Activated T-helper 17 cell treated with anti-CD3 and anti-CD28 coated beads, Interleukin-2, amount 50 U/mL, for 72 hours (primary cell): ENCODE results near the gene PROSER3. TPM values are rescaled to one million over a fixed set of nuclear protein-coding genes. Genes with fewer than 3 reads are reported as not detected.
"Not testable (repeated sequence)": the region's sequence is repeated elsewhere in the genome, so short reads cannot be mapped to it uniquely, and the experiment has no call there.

Experiments
- ATAC-seq: fragments of 150-1000 bp; cut with Tn5 transposase; replicated peaks from 2 replicates; pipeline ENCODE4 v1.10.0; 2021; ENCODE audit warnings: mild to moderate bottlenecking, moderate library complexity
- H3K27ac Mint-ChIP-seq: one replicate; pipeline ENCODE4 v1.8.0; 2022; ENCODE audit warnings: mixed read lengths
- H3K27me3 Mint-ChIP-seq: one replicate; pipeline ENCODE4 v1.8.0; 2022; ENCODE audit warnings: mixed read lengths
- H3K36me3 Mint-ChIP-seq: one replicate; pipeline ENCODE4 v1.8.0; 2022; ENCODE audit warnings: low read depth, mild to moderate bottlenecking, mixed read lengths
- H3K4me1 Mint-ChIP-seq: one replicate; pipeline ENCODE4 v1.8.0; 2022; ENCODE audit warnings: mixed read lengths
- H3K4me3 Mint-ChIP-seq: one replicate; pipeline ENCODE4 v1.8.0; 2022; ENCODE audit warnings: mild to moderate bottlenecking, mixed read lengths
- H3K9me3 Mint-ChIP-seq: one replicate; pipeline ENCODE4 v1.8.0; 2022; ENCODE audit warnings: mixed read lengths
- total RNA-seq, 2 donors: library from RNA; stranded (reverse); gene quantifications; one replicate each; pipeline ENCODE4 v1.2.3, GENCODE V29; 2022

Gene PROSER3
- total RNA-seq, 2 donors from 2014 or later = 28.4 to 31.2 TPM

GRCh38 chr19:35790981-35791813 is 33.2 kb downstream of the PROSER3 start:
- Mint-ChIP-seq H3K4me1 (no peaks in the 10 kb centered on the region), H3K4me3 (no peak overlapping the region), H3K27ac (no peak overlapping the region), H3K27me3 (peaks cover 3% of the 10 kb centered on the region), H3K36me3 (no peaks in the 10 kb centered on the region), H3K9me3 (no peaks in the 10 kb centered on the region)
- peak; percentile 44 for ATAC-seq

DNA sequence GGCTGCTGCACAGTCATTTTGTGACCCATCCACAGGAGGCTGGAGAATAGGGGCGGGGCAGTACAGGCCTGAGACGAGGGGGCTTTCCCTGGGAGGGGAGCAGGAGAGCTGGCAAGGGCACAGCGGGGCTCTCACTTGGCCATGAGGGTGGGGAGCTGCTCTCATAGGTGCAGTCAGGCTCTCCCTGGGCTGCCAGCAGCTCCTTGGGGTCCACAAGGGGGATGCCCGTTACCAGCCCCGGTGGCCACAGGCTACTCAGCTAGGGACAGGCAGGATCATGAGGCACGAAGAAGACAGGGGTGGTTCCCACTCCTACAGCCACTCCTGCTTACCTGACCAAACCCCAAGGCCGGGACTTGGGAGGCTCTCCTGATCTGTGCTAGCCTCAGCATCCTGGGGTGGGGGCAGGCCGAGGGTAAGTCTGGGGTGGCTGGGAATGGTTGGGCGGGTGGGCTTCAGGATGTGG is 33.9 kb downstream of the PROSER3 start:
- no peaks in the 10 kb centered on the region for H3K36me3 Mint-ChIP-seq
- ATAC-seq = no peak
- H3K9me3 Mint-ChIP-seq = no peaks in the 10 kb centered on the region

DNA sequence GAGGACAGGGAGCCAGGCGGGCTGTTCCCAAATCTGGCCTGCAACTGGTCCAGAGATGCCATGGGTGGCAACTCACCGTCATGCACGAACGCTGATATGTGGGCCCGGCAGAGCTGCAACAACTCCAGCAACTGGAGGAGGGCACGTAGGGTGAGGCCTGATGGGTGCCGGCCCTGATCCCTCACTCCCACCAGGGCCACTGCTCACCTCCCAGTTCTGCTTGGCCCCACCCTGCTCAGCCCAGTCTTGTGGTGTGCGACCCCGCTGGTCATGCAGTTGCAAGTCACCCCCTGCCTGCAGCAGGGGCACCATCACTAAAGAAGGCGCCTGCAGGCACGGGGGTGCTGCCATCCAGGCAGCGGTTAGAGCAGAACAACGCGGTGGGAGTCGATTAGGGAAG is 34.3 kb downstream of the PROSER3 start:
- H3K36me3 Mint-ChIP-seq = no peaks in the 10 kb centered on the region
- H3K4me3 Mint-ChIP-seq = no peak overlapping the region
- peaks cover 15% of the 10 kb centered on the region for H3K27me3 Mint-ChIP-seq
- no peak for ATAC-seq
- no peak overlapping the region for H3K27ac Mint-ChIP-seq
- H3K9me3 Mint-ChIP-seq = no peaks in the 10 kb centered on the region
- H3K4me1 Mint-ChIP-seq = no peaks in the 10 kb centered on the region

More for the DNA sequence above, 33.9 kb downstream of the PROSER3 start:
- H3K27ac Mint-ChIP-seq = no peak overlapping the region
- H3K27me3 Mint-ChIP-seq = peaks cover 10% of the 10 kb centered on the region
- H3K4me3 Mint-ChIP-seq = no peak overlapping the region
- H3K4me1 Mint-ChIP-seq = no peaks in the 10 kb centered on the region

DNA sequence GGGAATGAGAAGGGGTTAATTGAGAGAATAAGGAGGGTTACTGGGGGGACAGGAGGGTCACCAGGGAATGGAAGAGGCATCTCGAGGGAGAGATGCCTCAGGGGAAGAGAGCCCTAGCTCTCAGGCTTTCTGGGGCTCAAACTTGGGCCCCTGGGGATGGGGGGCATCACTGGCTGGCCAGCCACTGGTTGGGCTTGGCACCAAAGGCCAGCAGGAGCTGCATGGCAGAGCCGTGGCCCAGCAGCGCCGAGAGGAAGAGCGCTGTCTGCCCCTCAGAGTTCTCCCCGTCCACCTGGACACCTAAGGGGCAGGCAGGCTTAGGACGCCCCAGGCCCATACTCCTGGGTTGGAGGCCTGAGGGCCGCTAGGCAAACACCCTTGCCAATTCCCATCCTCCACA is 34.9 kb downstream of the PROSER3 start:
- Mint-ChIP-seq H3K9me3 (no peaks in the 10 kb centered on the region), H3K27ac (no peak overlapping the region), H3K4me1 (no peaks in the 10 kb centered on the region), H3K27me3 (peaks cover 16% of the 10 kb centered on the region), H3K4me3 (no peak overlapping the region), H3K36me3 (no peaks in the 10 kb centered on the region)
- ATAC-seq = no peak

GRCh38 chr19:35793381-35794165 is 35.6 kb downstream of the PROSER3 start:
- H3K9me3 Mint-ChIP-seq = no peaks in the 10 kb centered on the region
- H3K27me3 Mint-ChIP-seq = peaks cover 16% of the 10 kb centered on the region
- no peak overlapping the region for H3K4me3 Mint-ChIP-seq
- ATAC-seq = no peak
- no peaks in the 10 kb centered on the region for H3K36me3 Mint-ChIP-seq
- H3K4me1 Mint-ChIP-seq = no peaks in the 10 kb centered on the region
- H3K27ac Mint-ChIP-seq = no peak overlapping the region

- H3K4me3 Mint-ChIP-seq, ATAC-seq, H3K27ac Mint-ChIP-seq, H3K4me1 Mint-ChIP-seq, H3K9me3 Mint-ChIP-seq, H3K36me3 Mint-ChIP-seq: not testable (repeated sequence)
- peaks cover 19% of the 10 kb centered on the region for H3K27me3 Mint-ChIP-seq
These were observed 37.6 kb downstream of the PROSER3 start for GRCh38 chr19:35795564-35795963.

DNA sequence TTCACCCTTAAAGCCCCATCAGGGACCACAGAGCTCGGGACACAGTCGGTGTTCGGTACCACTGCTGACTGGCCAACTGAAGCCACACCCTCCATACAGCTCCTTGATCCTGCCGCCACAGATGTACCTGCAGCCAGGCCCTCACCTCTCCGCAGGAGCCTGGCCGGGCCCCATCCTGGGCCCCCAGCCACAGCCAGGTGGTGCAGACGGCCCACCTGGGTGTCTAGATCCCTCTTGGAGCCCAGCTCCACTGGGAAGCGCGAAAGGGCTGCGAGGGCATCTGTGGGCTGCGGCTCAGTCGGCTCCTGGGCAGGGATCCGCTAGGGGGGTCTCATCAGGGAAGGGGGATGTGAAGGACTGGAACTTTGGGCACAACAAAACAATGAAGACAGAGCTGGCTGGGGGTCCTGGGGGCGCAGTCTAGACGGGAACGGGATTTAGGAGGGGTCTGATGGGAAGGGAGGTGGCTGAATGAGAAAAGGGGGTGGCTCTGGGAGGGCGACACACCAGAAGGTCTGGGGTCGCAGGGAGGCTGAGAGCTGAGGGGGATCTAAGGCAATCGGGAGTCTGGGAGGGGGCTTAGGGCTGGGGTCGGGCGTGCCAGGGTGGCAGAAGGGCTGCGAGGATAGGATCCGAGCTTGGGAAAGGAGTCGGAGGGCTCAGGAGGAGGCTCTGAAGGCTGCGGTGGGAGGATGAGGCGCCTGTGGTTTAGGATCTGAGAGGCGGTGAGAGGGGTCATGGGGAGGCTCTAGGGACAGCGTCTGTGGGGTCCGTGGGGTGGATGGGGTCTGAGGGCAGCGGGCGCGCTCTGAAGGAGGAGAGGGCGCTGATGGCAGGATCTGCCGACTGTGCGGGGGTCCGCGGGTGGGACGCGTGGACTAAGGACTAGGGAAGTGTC is 38.9 kb downstream of the PROSER3 start:
- Mint-ChIP-seq H3K27me3 (peaks cover 22% of the 10 kb centered on the region), H3K36me3 (no peaks in the 10 kb centered on the region), H3K27ac (no peak overlapping the region), H3K9me3 (no peaks in the 10 kb centered on the region), H3K4me3 (no peak overlapping the region), H3K4me1 (no peaks in the 10 kb centered on the region)
- ATAC-seq = no peak

- ATAC-seq = peak; percentile 38
- H3K4me3 Mint-ChIP-seq = no peak overlapping the region
- H3K4me1 Mint-ChIP-seq = no peaks in the 10 kb centered on the region
- no peak overlapping the region for H3K27ac Mint-ChIP-seq
- H3K36me3 Mint-ChIP-seq = no peaks in the 10 kb centered on the region
- H3K27me3 Mint-ChIP-seq = peaks cover 22% of the 10 kb centered on the region
- no peaks in the 10 kb centered on the region for H3K9me3 Mint-ChIP-seq
These were observed 39.7 kb downstream of the PROSER3 start for GRCh38 chr19:35797663-35798062.

GRCh38 chr19:35801828-35802227 is 43.9 kb downstream of the PROSER3 start:
- no peak overlapping the region for H3K27ac Mint-ChIP-seq
- H3K4me3 Mint-ChIP-seq = no peak overlapping the region
- H3K36me3 Mint-ChIP-seq = no peaks in the 10 kb centered on the region
- no peak for ATAC-seq
- no peaks in the 10 kb centered on the region for H3K4me1 Mint-ChIP-seq
- H3K27me3 Mint-ChIP-seq = peaks cover 13% of the 10 kb centered on the region
- H3K9me3 Mint-ChIP-seq = no peaks in the 10 kb centered on the region

- ATAC-seq = no peak
- H3K4me1 Mint-ChIP-seq = no peaks in the 10 kb centered on the region
- no peak overlapping the region for H3K27ac Mint-ChIP-seq
- H3K9me3 Mint-ChIP-seq = no peaks in the 10 kb centered on the region
- H3K4me3 Mint-ChIP-seq = no peak overlapping the region
- no peaks in the 10 kb centered on the region for H3K36me3 Mint-ChIP-seq
- peaks cover 3% of the 10 kb centered on the region for H3K27me3 Mint-ChIP-seq
These were observed 47.6 kb downstream of the PROSER3 start for GRCh38 chr19:35805526-35806102.

- Mint-ChIP-seq H3K36me3 (no peaks in the 10 kb centered on the region), H3K27ac (no peak overlapping the region), H3K27me3 (peaks cover 6% of the 10 kb centered on the region), H3K9me3 (no peaks in the 10 kb centered on the region), H3K4me3 (no peak overlapping the region), H3K4me1 (no peaks in the 10 kb centered on the region)
- ATAC-seq = no peak
These were observed 48.6 kb downstream of the PROSER3 start for GRCh38 chr19:35806597-35806996.

DNA sequence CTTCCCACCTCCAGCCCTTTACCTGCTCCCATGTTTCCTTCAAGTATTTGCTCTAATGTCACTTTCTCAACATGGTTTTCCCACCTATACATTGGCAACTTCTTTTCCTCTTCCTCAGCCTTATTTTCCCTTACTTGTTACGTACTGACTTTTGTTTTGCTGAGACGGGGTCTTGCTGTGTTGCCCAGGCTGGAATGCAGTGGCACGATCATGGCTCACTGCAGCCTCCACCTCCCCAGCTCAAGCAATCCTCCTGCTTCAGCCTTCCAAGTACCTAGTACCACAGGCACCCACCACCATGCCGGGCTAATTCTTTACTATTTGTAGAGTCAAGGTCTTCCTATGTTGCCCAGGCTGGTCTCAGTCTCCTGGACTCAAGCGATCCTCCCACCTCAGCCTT is 49.7 kb downstream of the PROSER3 start:
- Mint-ChIP-seq H3K27me3 (peaks cover 3% of the 10 kb centered on the region), H3K9me3 (no peaks in the 10 kb centered on the region), H3K4me1 (no peaks in the 10 kb centered on the region), H3K36me3 (no peaks in the 10 kb centered on the region), H3K4me3 (no peak overlapping the region), H3K27ac (no peak overlapping the region)
- ATAC-seq = no peak

GRCh38 chr19:35811317-35812219 is 53.6 kb downstream of the PROSER3 start:
- H3K9me3 Mint-ChIP-seq = no peaks in the 10 kb centered on the region
- H3K4me3 Mint-ChIP-seq = no peak overlapping the region
- H3K27me3 Mint-ChIP-seq = peaks cover 13% of the 10 kb centered on the region
- H3K4me1 Mint-ChIP-seq = no peaks in the 10 kb centered on the region
- ATAC-seq = no peak
- H3K27ac Mint-ChIP-seq = no peak overlapping the region
- no peaks in the 10 kb centered on the region for H3K36me3 Mint-ChIP-seq
